Heart right ventricle (tissue), 16 donors: ENCODE results near the gene SNX4. TPM values are rescaled to one million over a fixed set of nuclear protein-coding genes. Genes with fewer than 3 reads are reported as not detected.

Experiments used
- ATAC-seq, 8 donors: fragments of 200-7000 bp; cut with Tn5 transposase; one replicate each; pipeline ENCODE4 v1.9.1; 2020; ENCODE audit warnings: mild to moderate bottlenecking in 8 of 8, moderate library complexity in 8 of 8, moderate number of reproducible peaks in 1 of 8
- DNase-seq, 2 donors: peaks; one replicate each; pipeline ENCODE4 v3.0.0-alpha.2; 2020
- H3K27ac ChIP-seq, 10 donors: fragments of 200-600 bp; sonication (generic) in 2 of 10; one replicate each; pipeline versions ENCODE4 v1.5.0 to v1.8.0; 2020 to 2022; ENCODE audit warnings: mild to moderate bottlenecking in 3 of 10
- H3K27me3 ChIP-seq, 7 donors: fragments of 200-600 bp; one replicate each; pipeline ENCODE4 v1.8.0; 2021 to 2022; ENCODE audit warnings: mild to moderate bottlenecking in 2 of 7
- H3K36me3 ChIP-seq, 9 donors: fragments of 200-600 bp; sonication (generic) in 1 of 9; one replicate each; pipeline versions ENCODE4 v1.5.0 to v1.8.0; 2020 to 2022; ENCODE audit warnings: mild to moderate bottlenecking in 2 of 9
- H3K4me1 ChIP-seq, 9 donors: fragments of 200-600 bp; sonication (generic) in 1 of 9; one replicate each; pipeline versions ENCODE4 v1.5.0 to v1.8.0; 2020 to 2022; ENCODE audit warnings: mild to moderate bottlenecking in 4 of 9
- H3K4me3 ChIP-seq, 10 donors: fragments of 200-600 bp; sonication (generic) in 2 of 10; one replicate each; pipeline versions ENCODE4 v1.5.0 to v1.8.0; 2020 to 2022; ENCODE audit warnings: mild to moderate bottlenecking in 7 of 10, moderate library complexity in 2 of 10
- H3K9me3 ChIP-seq, 11 donors: fragments of 200-600 bp in 10 of 11; sonication (generic) in 2 of 11; one replicate each; pipeline versions ENCODE4 v1.5.0 to v1.8.0; 2013 to 2022; ENCODE audit warnings: mild to moderate bottlenecking in 2 of 11, control low read depth in 1 of 11, moderate library complexity in 1 of 11
- WGBS, 2 donors: extraction: QIAGEN DNeasy Blood & Tissue Kit; methylation state at CpG; one replicate each; pipeline ENCODE4 v1.1.7; 2013; ENCODE audit warnings: inconsistent platforms in 1 of 2; 5-methylcytosine and 5-hydroxymethylcytosine counted together
- intact Hi-C, 10 donors: fragments of 100-400 bp; cut with DNase I; formaldehyde crosslinking; loops; one replicate each; pipeline versions ENCODE4 v1.11.1 to v1.14.2; 2022
- polyA plus RNA-seq, 2 donors: library from polyadenylated mRNA; stranded (reverse); fragments of 200-250 nt; gene quantifications; one replicate each; pipeline ENCODE4 v1.2.3, GENCODE V29; 2013
- total RNA-seq, 10 donors: library from RNA; stranded (reverse); fragmentation: NEBNext Ultra II Directional in 3 of 10; extraction: Animal tissue kit (Norgen Biotek cat#: 25700) in 3 of 10; gene quantifications; one replicate each; pipeline versions ENCODE4 v1.2.1 to v1.2.4, GENCODE V29; 2021 to 2023
- TF ChIP-seq, protein P1 (sequence below), 9 donors: fragments of 200-600 bp; sonication (generic) in 2 of 9; IDR thresholded peaks; one replicate each; pipeline versions ENCODE4 v1.5.0 to v1.8.0; 2021 to 2022; ENCODE audit warnings: antibody characterized with exemption in 9 of 9, mild to moderate bottlenecking in 5 of 9, moderate library complexity in 1 of 9
- donor health status: Arrhythmogenic right ventricular cardiomyopathy.
- donor health status: ischemic (EF 13 %, LVEDD 7.1; RV severe dilation, severe dysfunction).
- donor health status: healthy with polysubstance abuse.
- donor health status: DM: no; HTN: yes; CAD: no.
- donor health status: DM: no; HTN: no; CAD: no.
- donor health status: ischemic (EF 25% LVEDD 6.9; RV normal size, moderate dysfunction).
- donor health status: ischemic (EF 25% LVEDD 5.7; RV mildly dilated, moderate dysfunction).
- donor health status: healthy.
- donor health status: DM: yes; HTN: yes; CAD: no.
- donor health status: Ischemic cardiomyopathy.
- donor health status: ischemic (EF 35%, LVEDD 5.7; RV mildly dilated, moderate dysfunction).
- donor health status: nonischemic (EF 11% LVEDD 7.7; RV severe dilation, severe dysfunction).
- donor health status: DM: yes; HTN: yes; CAD: no.
- donor health status: PGD.
- donor health status: ischemic (EF 29% LVEDD 5.4; RV normal size, mild dysfunction).
- donor health status: nonischemic (EF 23%, LVEDD 6.1; RV moderate dilation, normal function).

Gene SNX4
- total and polyA plus RNA-seq, 12 donors = 15.4 to 25.1 (median 18.8) TPM

- Histone ChIP-seq H3K4me1 (peaks cover 0 to 36% (median 18%) of the 10 kb centered on the region in 9 donors), H3K36me3 (peaks cover 0 to 73% (median 6%) of the 10 kb centered on the region in 9 donors), H3K4me3 (no peak overlapping the region), H3K27ac (peak overlapping the region in 2 of 10 donors; percentile 2 to 4), H3K9me3 (peaks cover 0 to 29% (median 3%) of the 10 kb centered on the region in 11 donors), H3K27me3 (no peaks in the 10 kb centered on the region)
- WGBS, 2 donors = 71 to 72% methylated on average over 4 of the region's 4 CpGs
- intact Hi-C loops = loop anchor here in 1 of 10 donors (10.0 kb wide), 1 partner anchor 72 kb away; no protein-coding TSS in a partner anchor
- ATAC-seq (peak in 2 of 8 donors; percentile 22 to 51), DNase-seq (no peak)
- TF ChIP-seq, protein P1, sequence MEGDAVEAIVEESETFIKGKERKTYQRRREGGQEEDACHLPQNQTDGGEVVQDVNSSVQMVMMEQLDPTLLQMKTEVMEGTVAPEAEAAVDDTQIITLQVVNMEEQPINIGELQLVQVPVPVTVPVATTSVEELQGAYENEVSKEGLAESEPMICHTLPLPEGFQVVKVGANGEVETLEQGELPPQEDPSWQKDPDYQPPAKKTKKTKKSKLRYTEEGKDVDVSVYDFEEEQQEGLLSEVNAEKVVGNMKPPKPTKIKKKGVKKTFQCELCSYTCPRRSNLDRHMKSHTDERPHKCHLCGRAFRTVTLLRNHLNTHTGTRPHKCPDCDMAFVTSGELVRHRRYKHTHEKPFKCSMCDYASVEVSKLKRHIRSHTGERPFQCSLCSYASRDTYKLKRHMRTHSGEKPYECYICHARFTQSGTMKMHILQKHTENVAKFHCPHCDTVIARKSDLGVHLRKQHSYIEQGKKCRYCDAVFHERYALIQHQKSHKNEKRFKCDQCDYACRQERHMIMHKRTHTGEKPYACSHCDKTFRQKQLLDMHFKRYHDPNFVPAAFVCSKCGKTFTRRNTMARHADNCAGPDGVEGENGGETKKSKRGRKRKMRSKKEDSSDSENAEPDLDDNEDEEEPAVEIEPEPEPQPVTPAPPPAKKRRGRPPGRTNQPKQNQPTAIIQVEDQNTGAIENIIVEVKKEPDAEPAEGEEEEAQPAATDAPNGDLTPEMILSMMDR (IDR thresholded peaks at IDR 0.05) = no peak
Measured at GRCh38 chr3:125512135-125512920, 7.7 kb downstream of the SNX4 start.

GRCh38 chr3:125511420-125512118, 8.4 kb downstream of the SNX4 start:
- H3K4me1 ChIP-seq = peaks cover 0 to 30% (median 14%) of the 10 kb centered on the region in 9 donors
- no peak overlapping the region for H3K4me3 ChIP-seq
- intact Hi-C loops = loop anchor here in 1 of 10 donors (10.0 kb wide), 1 partner anchor 73 kb away; no protein-coding TSS in a partner anchor
- ATAC-seq (no peak), DNase-seq (no peak)
- H3K27me3 ChIP-seq = no peaks in the 10 kb centered on the region
- peaks cover 0 to 73% (median 6%) of the 10 kb centered on the region in 9 donors for H3K36me3 ChIP-seq
- peaks cover 0 to 35% (median 8%) of the 10 kb centered on the region in 11 donors for H3K9me3 ChIP-seq
- TF ChIP-seq, protein P1 (IDR thresholded peaks at IDR 0.05) = no peak
- peak overlapping the region in 2 of 10 donors; percentile 0 to 2 for H3K27ac ChIP-seq
- 12 to 27% methylated on average over 1 of the region's 1 CpG for WGBS, 2 donors

GRCh38 chr3:125507128-125507527, 12.9 kb downstream of the SNX4 start:
- ATAC-seq (no peak), DNase-seq (no peak)
- H3K9me3 ChIP-seq = peaks cover 0 to 35% (median 8%) of the 10 kb centered on the region in 11 donors
- no peak overlapping the region for H3K27ac ChIP-seq
- peaks cover 0 to 83% (median 6%) of the 10 kb centered on the region in 9 donors for H3K36me3 ChIP-seq
- H3K27me3 ChIP-seq = no peaks in the 10 kb centered on the region
- H3K4me3 ChIP-seq = no peak overlapping the region
- TF ChIP-seq, protein P1 (IDR thresholded peaks at IDR 0.05) = no peak
- H3K4me1 ChIP-seq = peaks cover 0 to 10% (median 7%) of the 10 kb centered on the region in 9 donors
- WGBS, 2 donors = 97% methylated on average over 3 of the region's 3 CpGs
- intact Hi-C loops = no loop called here

DNA sequence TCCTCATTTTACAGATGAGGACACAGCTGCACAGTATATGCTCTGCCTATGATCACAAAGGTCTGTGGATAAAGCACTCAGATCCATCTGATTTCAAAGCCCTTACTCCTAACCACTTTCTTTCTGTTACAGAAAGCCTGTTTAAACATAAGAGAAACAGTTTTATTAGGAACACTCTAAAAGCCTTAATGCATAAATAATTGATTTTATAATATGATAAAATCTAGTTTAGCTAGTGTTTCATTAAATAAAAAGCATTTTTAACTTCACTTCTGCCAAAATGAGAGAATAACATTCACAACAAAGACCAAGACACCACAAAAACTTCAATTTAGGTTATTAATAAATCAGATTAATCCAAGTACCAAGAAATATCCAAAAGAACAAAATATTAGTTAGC, 21.4 kb downstream of the SNX4 start:
- Histone ChIP-seq H3K27ac (no peak overlapping the region), H3K4me1 (no peaks in the 10 kb centered on the region), H3K4me3 (no peak overlapping the region), H3K36me3 (peaks cover 0 to 97% (median 37%) of the 10 kb centered on the region in 9 donors), H3K9me3 (no peaks in the 10 kb centered on the region), H3K27me3 (no peaks in the 10 kb centered on the region)
- TF ChIP-seq, protein P1 (IDR thresholded peaks at IDR 0.05) = no peak
- DNase-seq = no peak
- ATAC-seq = no peak
- intact Hi-C loops = no loop called here
